ENCODE measurements around the gene ZNF543. TPM values are rescaled to one million over a fixed set of nuclear protein-coding genes. Genes with fewer than 3 reads are reported as not detected.
A peak's percentile ranks its signal among the peaks of the same experiment; 100 is the strongest.
"Not testable (repeated sequence)": the region's sequence is repeated elsewhere in the genome, so short reads cannot be mapped to it uniquely, and the experiment has no call there.

The ZNF543 gene
- total RNA-seq, 1 donor from 2014 or later, result 10.5 TPM

GRCh38 chr19:57362997-57363687, 42.9 kb downstream of the ZNF543 start, which contains the start of the genes TRAPPC2B and ZNF547:
Gene TRAPPC2B, plus strand, starts transcription at chr19:57363551. Its CDS starts 1,283 bp downstream, at chr19:57364834.
Gene ZNF547, plus strand, starts transcription at chr19:57363551. Its CDS starts 5,005 bp downstream, at chr19:57368556.
- Mint-ChIP-seq H3K27ac (peak within 1 kb of the TSS; percentile 99), H3K36me3 (ENCODE audit: insufficient read depth) (peaks cover 22% of the 10 kb centered on the region), H3K9me3 (ENCODE audit: low read depth) (peaks cover 3% of the 10 kb centered on the region), H3K4me3 (ENCODE audit: low read depth) (peak within 1 kb of the TSS; percentile 92), H3K4me1 (ENCODE audit: low read depth) (peaks cover 11% of the 10 kb centered on the region), H3K27me3 (no peaks in the 10 kb centered on the region)
- TF ChIP-seq CTCF (IDR thresholded peaks at IDR 0.05; ENCODE audit: unreplicated experiment), result no peak
- DNase-seq (ENCODE audit: low spot score, unreplicated experiment), result peak; percentile 96

- peaks cover 16% of the 10 kb centered on the region for H3K36me3 Mint-ChIP-seq (ENCODE audit: insufficient read depth)
- TF ChIP-seq CTCF (IDR thresholded peaks at IDR 0.05; ENCODE audit: unreplicated experiment), result no peak
Observed at GRCh38 chr19:57363688-57364181, 43.5 kb downstream of the ZNF543 start.

GRCh38 chr19:57366776-57367175, 46.5 kb downstream of the ZNF543 start:
- H3K9me3 Mint-ChIP-seq (ENCODE audit: low read depth), result peaks cover 3% of the 10 kb centered on the region

More at GRCh38 chr19:57363688-57364181, 43.5 kb downstream of the ZNF543 start:
- Mint-ChIP-seq H3K9me3 (ENCODE audit: low read depth) (peaks cover 3% of the 10 kb centered on the region), H3K27me3 (no peaks in the 10 kb centered on the region), H3K4me3 (ENCODE audit: low read depth) (peak overlapping the region; percentile 92), H3K27ac (peak overlapping the region; percentile 99), H3K4me1 (ENCODE audit: low read depth) (peaks cover 11% of the 10 kb centered on the region)
- DNase-seq (ENCODE audit: low spot score, unreplicated experiment), result no peak

GRCh38 chr19:57374179-57374578, 53.9 kb downstream of the ZNF543 start:
- Mint-ChIP-seq H3K9me3 (ENCODE audit: low read depth) (peaks cover 52% of the 10 kb centered on the region), H3K27me3 (no peaks in the 10 kb centered on the region), H3K27ac (no peak overlapping the region), H3K4me1 (ENCODE audit: low read depth) (no peaks in the 10 kb centered on the region), H3K36me3 (ENCODE audit: insufficient read depth) (peaks cover 80% of the 10 kb centered on the region), H3K4me3 (ENCODE audit: low read depth) (no peak overlapping the region)
- DNase-seq (ENCODE audit: low spot score, unreplicated experiment), result no peak
- TF ChIP-seq CTCF (IDR thresholded peaks at IDR 0.05; ENCODE audit: unreplicated experiment), result no peak

More at GRCh38 chr19:57366776-57367175, 46.5 kb downstream of the ZNF543 start:
- Mint-ChIP-seq H3K27me3 (no peaks in the 10 kb centered on the region), H3K4me1 (ENCODE audit: low read depth) (peaks cover 11% of the 10 kb centered on the region), H3K4me3 (ENCODE audit: low read depth) (no peak overlapping the region), H3K27ac (no peak overlapping the region), H3K36me3 (ENCODE audit: insufficient read depth) (peaks cover 17% of the 10 kb centered on the region)
- DNase-seq (ENCODE audit: low spot score, unreplicated experiment), result no peak
- no peak for TF ChIP-seq CTCF (IDR thresholded peaks at IDR 0.05; ENCODE audit: unreplicated experiment)

GRCh38 chr19:57374647-57375046, 54.4 kb downstream of the ZNF543 start:
- DNase-seq (ENCODE audit: low spot score, unreplicated experiment); H3K4me3 Mint-ChIP-seq (ENCODE audit: low read depth); H3K4me1 Mint-ChIP-seq (ENCODE audit: low read depth); H3K27me3 Mint-ChIP-seq; H3K27ac Mint-ChIP-seq: not testable (repeated sequence)
- peaks cover 57% of the 10 kb centered on the region for H3K9me3 Mint-ChIP-seq (ENCODE audit: low read depth)
- peaks cover 85% of the 10 kb centered on the region for H3K36me3 Mint-ChIP-seq (ENCODE audit: insufficient read depth)
